ENCODE results near the gene TRIM25. TPM values are rescaled to one million over a fixed set of nuclear protein-coding genes. Genes with fewer than 3 reads are reported as not detected.

TRIM25 gene
- total and polyA plus RNA-seq, 5 experiments from 2014 or later = 5.1 to 63.9 (median 5.4) TPM

DNA sequence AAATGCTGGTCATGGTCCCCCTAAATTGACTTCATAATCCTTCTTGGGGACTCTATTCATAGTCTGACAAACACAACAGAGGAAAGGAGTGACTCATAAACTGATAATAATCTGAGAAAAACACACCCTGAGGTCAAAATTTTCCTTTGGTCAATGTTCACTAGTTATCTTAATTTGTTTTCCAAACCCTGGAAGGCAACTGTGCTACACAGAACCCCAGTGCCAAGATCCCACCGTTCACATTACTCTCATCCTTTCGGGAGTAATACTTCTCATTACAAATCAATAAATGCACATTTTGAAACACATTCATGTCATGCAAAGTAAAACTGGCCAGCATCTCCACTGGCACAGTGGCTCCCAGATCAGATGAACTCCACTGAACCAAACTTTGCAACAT lies 23.8 kb upstream of the TRIM25 start:
- Mint-ChIP-seq H3K9me3 (no peaks in the 10 kb centered on the region), H3K4me3 (no peak overlapping the region), H3K27ac (no peak overlapping the region), H3K36me3 (peaks cover 5 to 83% (median 36%) of the 10 kb centered on the region in 3 donors), H3K4me1 (peaks cover 0 to 2% (median under 1%) of the 10 kb centered on the region in 4 donors), H3K27me3 (no peaks in the 10 kb centered on the region)
- ATAC-seq (no peak), DNase-seq (no peak)
- POLR2A ChIA-PET = no interaction called here

DNA sequence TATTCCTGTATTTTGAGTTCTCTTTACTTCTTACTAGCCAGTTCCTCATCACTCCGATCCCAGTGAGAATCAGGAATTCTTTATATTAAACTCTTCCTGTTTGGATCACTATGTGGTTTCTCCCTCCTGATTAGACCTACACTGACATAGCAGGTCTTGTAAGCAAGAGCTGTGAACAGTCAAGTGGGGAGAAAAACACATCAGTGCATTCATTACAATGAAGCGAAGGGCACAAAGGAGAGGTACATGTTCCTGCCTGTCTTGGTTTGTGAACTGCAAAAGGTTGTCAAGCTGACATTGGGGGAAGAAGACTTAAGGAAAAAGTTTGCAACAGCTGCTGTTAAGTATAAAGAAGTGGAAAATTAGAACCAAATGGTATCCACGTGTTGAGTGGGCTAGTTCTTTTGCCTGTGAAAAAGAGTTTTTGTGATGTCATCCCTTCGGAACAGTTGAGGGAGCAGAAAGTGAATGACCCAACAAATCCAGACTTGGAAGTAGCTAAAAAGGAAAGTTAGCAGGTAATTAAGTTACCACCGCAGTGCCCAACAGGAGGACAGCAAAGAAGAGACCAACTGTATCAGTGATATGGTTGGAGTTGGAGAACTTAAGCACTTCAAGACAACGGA lies 23.0 kb upstream of the TRIM25 start:
- no peak overlapping the region for H3K27ac Mint-ChIP-seq
- H3K36me3 Mint-ChIP-seq = peaks cover 5 to 76% (median 33%) of the 10 kb centered on the region in 3 donors
- no peak for DNase-seq
- no peak overlapping the region for H3K4me3 Mint-ChIP-seq
- no peaks in the 10 kb centered on the region for H3K9me3 Mint-ChIP-seq
- no peak for ATAC-seq
- POLR2A ChIA-PET = no interaction called here
- H3K27me3 Mint-ChIP-seq = no peaks in the 10 kb centered on the region
- H3K4me1 Mint-ChIP-seq = peaks cover 0 to 2% (median under 1%) of the 10 kb centered on the region in 4 donors

DNA sequence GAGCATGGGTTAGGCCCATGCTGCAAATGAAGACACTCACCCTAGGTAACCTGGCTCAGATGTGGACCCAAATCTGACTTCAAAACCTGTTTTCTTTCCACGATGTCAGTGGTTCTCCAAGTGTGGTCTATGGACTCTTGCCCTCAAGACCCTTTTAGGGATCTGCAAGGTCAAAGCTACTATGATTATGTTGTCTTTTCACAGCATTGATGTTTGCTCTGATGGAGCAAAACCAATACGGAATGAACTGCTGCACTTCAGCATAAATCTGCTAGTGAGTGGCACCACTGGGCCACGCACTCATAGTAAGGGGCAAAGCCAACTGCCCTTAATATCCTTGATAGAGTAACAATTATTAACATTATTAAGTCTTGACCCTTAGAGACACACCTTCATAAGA lies 21.6 kb upstream of the TRIM25 start:
- H3K36me3 Mint-ChIP-seq = peaks cover 8 to 63% (median 38%) of the 10 kb centered on the region in 3 donors
- POLR2A ChIA-PET = interaction anchor here (0.6 kb wide), 1 partner anchor 420 kb away, joined by 3 read pairs; no protein-coding TSS in a partner anchor

DNA sequence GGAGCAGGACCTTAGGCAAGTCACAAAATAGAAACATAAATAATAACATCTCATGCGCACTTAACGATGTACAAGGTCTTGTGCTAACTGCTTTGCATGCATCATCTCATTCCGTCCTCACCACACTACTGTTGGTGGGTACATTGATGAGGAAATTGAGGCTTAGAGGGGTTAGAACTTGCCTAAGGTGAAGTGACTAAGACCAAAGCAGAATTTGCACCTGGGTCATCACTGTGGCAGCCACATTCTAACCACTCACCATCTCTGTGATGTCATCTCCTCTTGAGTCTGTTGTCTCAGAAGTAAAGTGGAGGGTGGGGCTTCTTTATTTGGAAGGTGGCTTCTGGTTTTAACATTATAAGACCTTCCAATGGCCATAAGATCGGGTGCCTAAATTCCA lies 20.4 kb upstream of the TRIM25 start:
- POLR2A ChIA-PET = no interaction called here
- Mint-ChIP-seq H3K4me3 (no peak overlapping the region), H3K27me3 (no peaks in the 10 kb centered on the region), H3K4me1 (peaks cover 0 to 2% (median 0%) of the 10 kb centered on the region in 4 donors), H3K36me3 (peaks cover 12 to 54% (median 36%) of the 10 kb centered on the region in 3 donors), H3K27ac (peak overlapping the region in 1 of 10 donors; percentile 15), H3K9me3 (peaks cover 0 to 15% (median 3%) of the 10 kb centered on the region in 9 donors)
- DNase-seq (no peak), ATAC-seq (no peak)

More for the DNA sequence above, 21.6 kb upstream of the TRIM25 start:
- H3K4me3 Mint-ChIP-seq = no peak overlapping the region
- DNase-seq (no peak), ATAC-seq (no peak)
- H3K9me3 Mint-ChIP-seq = peaks cover 0 to 5% (median 0%) of the 10 kb centered on the region in 9 donors
- H3K27ac Mint-ChIP-seq = peak overlapping the region in 1 of 10 donors; percentile 51
- peaks cover 0 to 2% (median under 1%) of the 10 kb centered on the region in 4 donors for H3K4me1 Mint-ChIP-seq
- H3K27me3 Mint-ChIP-seq = no peaks in the 10 kb centered on the region

DNA sequence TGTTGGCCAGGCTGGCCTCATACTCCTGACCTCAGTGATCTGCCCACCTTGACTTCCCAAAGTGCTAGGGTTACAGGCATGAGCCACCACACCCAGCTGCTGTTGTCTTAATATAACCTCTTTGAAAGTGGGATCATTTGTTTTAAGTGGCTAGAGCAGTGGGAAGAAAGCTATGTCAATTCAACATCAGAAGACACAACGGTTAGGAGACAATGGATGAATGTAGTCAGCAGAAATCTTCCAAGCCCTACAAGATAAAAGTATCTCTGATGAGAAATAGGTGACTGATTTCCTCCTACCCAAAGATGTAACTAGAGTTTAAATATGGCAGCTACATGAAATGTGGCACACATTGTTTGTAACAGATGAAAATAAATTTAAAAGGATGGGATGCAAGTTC lies 20.0 kb upstream of the TRIM25 start:
- Mint-ChIP-seq H3K27ac (peak overlapping the region in 2 of 10 donors; percentile 48 to 62), H3K36me3 (peaks cover 12 to 51% (median 33%) of the 10 kb centered on the region in 3 donors), H3K4me3 (no peak overlapping the region), H3K9me3 (peaks cover 0 to 17% (median 3%) of the 10 kb centered on the region in 9 donors), H3K27me3 (no peaks in the 10 kb centered on the region), H3K4me1 (peaks cover 0 to 2% (median 0%) of the 10 kb centered on the region in 4 donors)
- ATAC-seq = no peak
- DNase-seq = no peak
- POLR2A ChIA-PET = no interaction called here

DNA sequence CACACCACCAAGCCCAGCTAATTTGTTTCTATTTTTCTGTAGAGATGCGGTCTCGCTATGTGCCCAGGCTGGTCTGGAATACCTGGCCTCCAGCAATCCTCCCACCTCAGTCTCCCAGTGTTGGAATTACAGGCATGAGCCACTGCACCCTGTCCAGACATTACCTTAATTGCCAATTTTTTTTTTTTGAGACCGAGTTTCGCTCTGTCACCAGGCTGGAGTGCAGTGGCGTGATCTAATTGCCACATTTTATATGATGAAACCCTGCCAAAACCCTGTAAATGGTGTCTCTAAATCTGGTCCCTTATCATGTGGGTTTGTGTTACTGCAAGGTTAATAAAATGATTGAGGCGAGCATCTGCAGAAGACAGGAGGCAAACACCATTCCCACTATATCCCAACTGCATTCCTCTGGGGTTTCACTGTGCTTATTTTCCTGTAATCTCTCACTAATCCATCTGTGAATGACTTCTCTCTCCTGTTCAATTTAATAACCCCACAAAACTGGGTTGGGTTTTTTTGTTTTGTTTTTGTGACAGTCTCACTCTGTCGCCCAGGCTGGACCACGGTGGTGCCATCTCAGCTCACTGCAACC lies 19.4 kb upstream of the TRIM25 start:
- Mint-ChIP-seq H3K4me3 (no peak overlapping the region), H3K27ac (peak overlapping the region in 3 of 10 donors; percentile 9 to 48 (median 34)), H3K4me1 (peaks cover 0 to 2% (median 0%) of the 10 kb centered on the region in 4 donors), H3K27me3 (no peaks in the 10 kb centered on the region), H3K9me3 (peaks cover 0 to 17% (median 3%) of the 10 kb centered on the region in 9 donors), H3K36me3 (peaks cover 12 to 45% (median 30%) of the 10 kb centered on the region in 3 donors)
- POLR2A ChIA-PET = no interaction called here
- ATAC-seq (no peak), DNase-seq (no peak)

DNA sequence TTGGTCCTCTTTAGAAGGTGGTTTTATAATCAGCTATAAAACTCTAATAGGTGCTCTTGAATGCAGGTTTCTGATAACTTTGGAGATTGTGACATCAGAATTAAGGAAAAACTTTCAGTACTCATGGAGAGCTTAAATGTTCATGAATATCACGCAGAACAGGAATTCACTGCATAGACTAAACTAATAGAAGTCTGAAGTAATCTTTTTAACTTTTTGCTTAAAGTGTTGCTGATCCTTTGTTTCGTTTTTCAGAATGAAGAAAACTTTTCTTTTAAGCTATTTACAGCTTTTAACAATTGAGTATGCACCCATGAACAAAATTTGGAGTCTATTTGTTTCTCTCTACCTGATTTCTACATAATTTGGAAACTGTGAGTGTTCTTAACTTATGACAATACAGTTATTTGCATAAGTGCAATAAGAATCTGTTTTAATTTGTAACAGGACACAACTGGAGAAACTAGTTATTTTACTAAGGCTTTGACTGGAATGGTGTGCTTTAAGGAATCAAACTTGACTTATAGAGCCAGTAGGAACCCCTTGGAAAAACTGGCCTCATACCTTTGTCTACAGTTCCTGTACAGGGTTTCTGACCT lies 17.0 kb upstream of the TRIM25 start:
- Mint-ChIP-seq H3K36me3 (peaks cover 7 to 22% (median 16%) of the 10 kb centered on the region in 3 donors), H3K27me3 (peaks cover 0 to 2% (median 0%) of the 10 kb centered on the region in 5 donors), H3K9me3 (peaks cover 0 to 17% (median 3%) of the 10 kb centered on the region in 9 donors), H3K4me3 (no peak overlapping the region), H3K27ac (no peak overlapping the region), H3K4me1 (peaks cover 0 to 2% (median 0%) of the 10 kb centered on the region in 4 donors)
- POLR2A ChIA-PET = no interaction called here
- DNase-seq (no peak), ATAC-seq (no peak)

DNA sequence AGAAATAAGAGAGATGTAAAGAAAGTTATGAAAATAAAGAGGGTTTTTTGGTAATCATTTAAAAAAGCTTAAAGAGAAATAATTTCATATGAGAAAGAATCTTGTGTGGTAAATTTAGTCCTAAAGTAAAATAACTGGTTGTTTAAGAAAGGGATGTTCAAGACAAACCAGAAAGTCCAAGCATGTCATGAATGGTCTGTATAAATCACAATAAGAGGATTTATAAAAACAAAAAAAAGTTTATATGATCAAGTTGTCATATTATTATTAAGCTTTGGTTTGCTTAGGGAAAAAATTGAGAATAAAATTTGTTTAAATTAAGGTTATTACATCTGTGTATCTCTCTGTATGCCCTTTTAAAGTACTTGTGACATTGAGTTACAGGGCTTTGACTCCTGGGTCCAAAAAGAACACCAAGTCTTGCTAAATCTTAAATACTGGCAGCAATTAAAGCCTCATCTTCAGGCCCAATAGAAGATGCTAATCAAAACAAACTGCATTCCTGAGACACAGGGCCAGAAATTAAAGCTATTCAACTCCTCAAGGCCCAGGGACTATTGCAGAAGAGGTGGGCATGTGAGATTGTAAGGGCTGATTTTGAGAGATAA lies 15.6 kb upstream of the TRIM25 start:
- Mint-ChIP-seq H3K27ac (no peak overlapping the region), H3K4me3 (no peak overlapping the region), H3K9me3 (peaks cover 0 to 17% (median 3%) of the 10 kb centered on the region in 9 donors), H3K36me3 (peaks cover 7 to 14% (median 13%) of the 10 kb centered on the region in 3 donors), H3K27me3 (peaks cover 0 to 2% (median 0%) of the 10 kb centered on the region in 5 donors), H3K4me1 (peaks cover 0 to 1% (median 0%) of the 10 kb centered on the region in 4 donors)
- ATAC-seq (no peak), DNase-seq (no peak)
- POLR2A ChIA-PET = no interaction called here

DNA sequence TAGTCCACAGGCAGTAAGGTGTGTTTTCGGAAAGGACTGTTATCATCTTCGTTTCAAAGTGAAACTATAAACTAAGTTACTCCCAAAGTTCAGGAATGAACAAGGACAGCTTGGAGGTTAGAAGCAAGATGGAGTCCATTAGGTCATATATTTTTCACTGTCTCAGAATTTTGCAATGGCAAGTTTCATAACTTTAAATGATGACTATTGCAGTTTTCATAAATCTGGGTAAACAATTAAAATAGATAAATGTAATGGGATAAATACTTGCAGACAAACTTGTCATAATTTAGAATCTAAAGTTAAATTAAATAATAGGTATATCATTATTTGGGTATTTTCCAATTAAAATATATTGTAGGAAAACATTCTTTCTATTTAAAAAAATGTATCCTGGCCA lies 14.7 kb upstream of the TRIM25 start:
- ATAC-seq = no peak
- POLR2A ChIA-PET = no interaction called here
- no peak overlapping the region for H3K4me3 Mint-ChIP-seq

DNA sequence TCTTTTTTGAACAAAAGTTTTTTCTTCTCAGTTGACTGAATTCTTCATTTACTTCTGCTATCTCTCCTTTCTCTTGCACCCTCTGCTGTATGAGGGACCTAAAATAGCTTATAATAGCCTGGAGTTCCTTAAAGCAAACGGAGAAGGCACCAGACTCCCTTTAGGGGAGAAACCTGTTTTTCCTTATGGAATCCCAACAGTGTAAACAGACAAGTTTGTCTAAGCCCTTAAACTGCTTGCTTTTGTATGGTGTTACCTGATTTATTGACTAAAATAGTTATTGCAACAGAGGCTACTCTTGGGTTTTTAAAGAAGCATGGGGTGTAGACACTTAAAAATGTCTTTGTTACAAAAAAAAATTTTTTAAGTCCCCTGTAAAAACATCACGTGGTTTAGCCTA lies 12.9 kb upstream of the TRIM25 start:
- POLR2A ChIA-PET = no interaction called here
- ATAC-seq = no peak
- no peak for DNase-seq
- Mint-ChIP-seq H3K36me3 (peaks cover 0 to 12% (median 7%) of the 10 kb centered on the region in 3 donors), H3K4me3 (no peak overlapping the region), H3K9me3 (peaks cover 0 to 17% (median 3%) of the 10 kb centered on the region in 9 donors), H3K27ac (no peak overlapping the region), H3K27me3 (peaks cover 0 to 2% (median 0%) of the 10 kb centered on the region in 5 donors), H3K4me1 (no peaks in the 10 kb centered on the region)

More for the DNA sequence above, 14.7 kb upstream of the TRIM25 start:
- Mint-ChIP-seq H3K4me1 (no peaks in the 10 kb centered on the region), H3K27me3 (peaks cover 0 to 2% (median 0%) of the 10 kb centered on the region in 5 donors), H3K9me3 (peaks cover 0 to 17% (median 3%) of the 10 kb centered on the region in 9 donors), H3K27ac (no peak overlapping the region), H3K36me3 (peaks cover 6 to 12% (median 7%) of the 10 kb centered on the region in 3 donors)
- no peak for DNase-seq

DNA sequence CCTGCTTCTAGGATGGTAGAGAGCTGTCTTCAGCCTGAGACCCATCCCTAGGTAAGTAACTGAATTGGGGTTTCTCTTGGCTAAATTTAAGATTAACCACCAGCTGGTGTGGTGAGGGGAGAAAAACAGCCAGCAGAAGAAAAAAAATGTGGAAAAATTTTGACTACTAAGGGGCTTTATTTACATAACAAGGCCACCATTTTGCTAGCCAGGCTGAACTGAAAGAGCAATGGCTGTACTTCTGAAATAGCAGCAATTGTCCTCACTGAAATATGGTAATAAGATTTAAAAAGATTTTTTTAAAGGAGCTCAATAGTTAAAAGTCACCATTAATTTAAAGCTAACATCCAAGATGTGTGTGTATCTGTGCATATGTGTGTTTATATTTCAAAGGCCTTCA lies 12.4 kb upstream of the TRIM25 start:
- Mint-ChIP-seq H3K36me3 (peaks cover 0 to 10% (median 7%) of the 10 kb centered on the region in 3 donors), H3K4me3 (no peak overlapping the region), H3K4me1 (no peaks in the 10 kb centered on the region), H3K9me3 (peaks cover 0 to 17% (median 3%) of the 10 kb centered on the region in 9 donors), H3K27ac (no peak overlapping the region), H3K27me3 (peaks cover 0 to 2% (median 0%) of the 10 kb centered on the region in 5 donors)
- DNase-seq (no peak), ATAC-seq (no peak)
- POLR2A ChIA-PET = no interaction called here

DNA sequence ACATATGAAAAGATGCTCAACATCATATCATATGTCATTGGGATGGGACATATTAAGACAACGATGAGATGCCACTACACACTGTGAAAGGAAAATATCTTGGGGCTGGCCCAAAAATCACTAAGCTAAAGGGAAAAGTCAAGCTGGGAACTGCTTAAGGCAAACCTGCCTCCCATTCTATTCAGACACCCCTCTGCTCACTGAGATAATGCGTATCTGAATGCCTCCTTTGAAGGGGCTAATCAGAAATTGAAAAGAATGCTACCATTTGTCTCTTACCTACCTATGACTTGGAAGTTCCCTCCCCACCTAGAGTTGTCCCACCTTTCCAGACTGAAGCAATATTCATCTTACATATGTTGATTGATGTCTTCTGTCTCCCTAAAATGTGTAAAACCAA lies 11.2 kb upstream of the TRIM25 start:
- ATAC-seq (no peak), DNase-seq (no peak)
- Mint-ChIP-seq H3K27me3 (peaks cover 0 to 2% (median 0%) of the 10 kb centered on the region in 5 donors), H3K4me3 (no peak overlapping the region), H3K4me1 (no peaks in the 10 kb centered on the region), H3K9me3 (peaks cover 0 to 10% (median 3%) of the 10 kb centered on the region in 9 donors), H3K36me3 (peaks cover 0 to 1% (median 0%) of the 10 kb centered on the region in 3 donors), H3K27ac (no peak overlapping the region)
- POLR2A ChIA-PET = no interaction called here
